ENCODE results near the gene FHAD1.
"Not testable (repeated sequence)": the region's sequence is repeated elsewhere in the genome, so short reads cannot be mapped to it uniquely, and the experiment has no call there.

FHAD1 gene

DNA sequence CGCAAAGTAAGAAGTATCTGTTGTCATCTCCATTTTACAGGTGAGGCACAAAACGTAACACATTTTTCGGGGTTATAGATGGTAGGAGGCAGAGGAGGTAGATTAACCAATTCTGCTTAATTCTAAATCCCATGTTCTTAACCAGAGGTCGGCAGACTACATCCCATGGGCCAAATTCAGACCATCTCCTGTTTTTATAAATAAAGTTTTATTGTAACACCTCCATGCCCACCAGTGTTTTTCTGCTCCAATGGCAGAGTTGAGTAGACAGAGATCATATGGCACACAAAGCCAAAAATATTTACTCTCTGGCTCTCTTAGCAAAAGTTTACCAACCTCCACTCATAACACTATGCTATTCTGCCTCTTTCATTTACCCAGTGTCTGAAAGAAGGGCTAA lies 30.9 kb downstream of the FHAD1 start:
- no peak for DNase-seq

DNA sequence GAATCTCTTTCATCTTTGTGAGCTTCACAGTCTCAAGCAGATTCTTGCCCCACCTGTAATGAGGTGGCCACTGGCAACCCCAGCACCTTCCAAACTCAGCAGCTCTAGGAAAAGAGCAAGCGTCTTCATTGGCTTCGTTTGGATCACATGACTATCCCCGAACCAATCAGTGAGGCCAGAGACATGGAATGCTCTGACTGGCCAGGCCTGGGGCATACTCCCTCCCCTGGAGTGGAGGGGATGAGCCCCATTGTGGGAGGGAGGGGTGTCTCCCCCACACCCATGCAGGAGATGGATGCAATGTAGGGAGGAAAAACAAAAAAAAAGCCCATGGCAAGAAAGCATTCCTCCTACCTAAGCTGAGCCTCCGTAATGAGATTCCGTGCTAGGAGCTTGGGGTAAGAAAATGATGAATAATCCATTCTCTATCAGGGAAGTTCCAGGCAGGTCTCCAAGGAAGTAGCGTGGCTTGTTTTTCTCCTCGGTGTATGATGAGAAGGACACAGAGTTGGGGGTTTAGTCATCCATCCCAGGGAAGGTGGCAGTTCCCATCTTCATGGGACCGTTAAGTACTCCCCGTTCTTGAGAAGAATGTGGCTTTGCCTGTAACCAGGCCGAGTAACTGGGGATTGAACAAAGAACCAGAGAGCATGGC lies 32.7 kb downstream of the FHAD1 start:
- no peak for DNase-seq

DNA sequence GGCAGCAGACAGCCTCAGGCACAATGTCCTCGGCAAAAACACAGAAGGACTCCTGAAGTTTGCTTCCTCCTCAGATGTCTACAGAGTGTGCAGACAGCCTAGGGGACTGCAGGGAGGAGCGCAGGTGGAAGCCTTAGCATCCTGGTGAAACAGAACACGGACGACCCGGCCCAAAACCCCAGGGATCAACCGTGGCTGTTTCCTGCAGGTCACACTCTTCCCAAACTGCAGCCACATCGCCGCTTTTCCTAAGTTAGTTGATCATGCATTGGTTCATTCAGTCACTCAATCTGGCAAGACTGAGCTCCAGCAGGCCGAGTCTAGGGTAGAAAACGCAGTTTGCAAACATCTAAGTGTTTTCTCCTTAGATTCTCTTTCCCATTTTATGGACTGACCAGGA lies 33.4 kb downstream of the FHAD1 start:
- DNase-seq = no peak

DNA sequence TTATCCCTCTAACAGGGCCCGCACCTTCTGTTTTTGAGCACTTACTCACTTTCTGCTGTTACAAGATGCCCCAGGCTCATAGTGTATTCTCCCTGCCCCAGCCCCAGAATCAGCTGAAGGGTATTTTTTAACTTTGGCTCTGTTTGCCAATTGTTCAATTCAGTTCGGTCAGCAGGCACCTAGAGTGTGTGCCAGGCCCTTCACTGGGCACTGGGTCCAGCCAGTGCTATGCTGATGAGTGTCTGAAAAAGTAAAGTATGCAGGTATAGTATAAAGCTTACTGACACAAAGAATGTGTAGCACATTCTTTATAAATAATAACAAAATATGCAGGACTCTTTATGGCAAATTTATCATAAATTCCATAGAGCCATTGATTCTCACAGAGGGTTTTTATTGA lies 35.0 kb downstream of the FHAD1 start:
- no peak for DNase-seq

DNA sequence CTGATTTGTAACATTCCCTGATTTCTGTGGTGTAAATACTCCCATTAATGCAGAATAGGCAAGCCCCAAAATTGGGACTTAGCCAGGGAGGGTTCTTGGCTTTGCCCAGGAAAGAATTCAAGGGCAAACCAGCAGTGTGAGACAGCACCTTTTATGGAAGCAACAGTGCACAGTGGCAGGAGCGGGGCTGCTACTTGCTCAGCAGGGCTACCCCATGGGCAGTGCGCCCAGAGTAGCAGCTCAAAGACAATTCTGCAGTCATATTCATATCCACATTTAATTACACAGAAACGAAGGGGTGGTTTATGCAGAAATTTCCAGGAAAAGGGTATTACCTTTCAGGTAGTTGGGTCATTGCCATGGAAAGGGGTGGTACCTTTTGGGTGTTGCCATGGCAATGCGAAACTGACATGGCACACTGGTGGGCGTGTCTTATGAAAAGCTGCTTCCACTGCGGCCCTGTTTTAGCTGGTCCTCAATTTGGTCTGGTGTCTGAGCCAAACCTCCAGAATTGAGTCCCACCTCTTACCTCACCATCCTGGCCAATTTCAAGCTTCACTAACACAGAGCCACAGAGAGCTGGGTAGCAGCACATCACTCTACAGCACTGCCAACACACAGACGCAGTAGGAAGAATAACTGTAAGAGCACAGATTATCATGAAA lies 35.9 kb downstream of the FHAD1 start:
- DNase-seq = no peak

- DNase-seq = no peak
Measured at GRCh38 chr1:15283526-15283925, 36.5 kb downstream of the FHAD1 start.

DNA sequence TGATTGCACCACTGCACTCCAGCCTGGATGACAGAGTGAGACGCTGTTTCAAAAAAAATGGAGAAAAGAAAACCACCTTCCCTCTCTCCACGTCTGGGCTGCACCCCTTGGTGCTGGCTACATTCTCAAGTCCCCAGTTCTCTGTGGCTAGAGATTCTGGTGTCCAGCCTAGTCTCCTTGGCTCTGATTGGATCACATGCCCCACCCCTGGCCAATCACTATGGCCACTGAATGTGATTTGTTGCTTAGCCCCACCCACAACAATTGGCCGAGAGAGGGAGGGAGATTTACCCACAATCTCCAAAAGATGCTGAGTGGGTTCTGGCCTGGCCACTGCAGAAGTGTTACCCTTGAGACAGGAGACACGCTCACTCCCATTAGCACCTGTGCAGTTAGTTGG lies 39.4 kb downstream of the FHAD1 start:
- DNase-seq = no peak

GRCh38 chr1:15287035-15287979 lies 40.3 kb downstream of the FHAD1 start:
- DNase-seq = no peak

GRCh38 chr1:15288173-15288926 lies 41.3 kb downstream of the FHAD1 start:
- no peak for DNase-seq

- DNase-seq = no peak
Measured at GRCh38 chr1:15289251-15289651, 42.2 kb downstream of the FHAD1 start.

DNA sequence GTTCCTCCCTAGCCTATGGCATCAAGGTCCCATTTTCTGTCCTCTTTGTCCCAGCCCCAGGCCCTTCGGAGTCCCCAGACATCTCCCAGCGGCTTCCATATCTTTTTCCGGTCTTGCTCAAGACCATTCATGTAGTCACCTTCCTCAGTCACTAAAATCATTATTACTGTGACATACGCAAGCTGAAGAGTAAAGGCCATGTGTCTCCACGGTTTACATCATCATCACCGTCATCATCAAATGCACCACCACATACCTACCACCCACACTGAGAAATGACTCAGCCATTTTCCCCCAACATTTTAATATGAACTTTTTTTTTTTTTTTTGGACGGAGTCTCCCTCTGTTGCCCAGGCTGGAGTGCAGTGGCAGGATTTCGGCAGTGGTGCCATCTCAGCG lies 43.4 kb downstream of the FHAD1 start:
- no peak for DNase-seq

GRCh38 chr1:15295696-15296095 lies 48.7 kb downstream of the FHAD1 start:
- DNase-seq = no peak

GRCh38 chr1:15296585-15297321 lies 49.7 kb downstream of the FHAD1 start:
- no peak for DNase-seq

DNA sequence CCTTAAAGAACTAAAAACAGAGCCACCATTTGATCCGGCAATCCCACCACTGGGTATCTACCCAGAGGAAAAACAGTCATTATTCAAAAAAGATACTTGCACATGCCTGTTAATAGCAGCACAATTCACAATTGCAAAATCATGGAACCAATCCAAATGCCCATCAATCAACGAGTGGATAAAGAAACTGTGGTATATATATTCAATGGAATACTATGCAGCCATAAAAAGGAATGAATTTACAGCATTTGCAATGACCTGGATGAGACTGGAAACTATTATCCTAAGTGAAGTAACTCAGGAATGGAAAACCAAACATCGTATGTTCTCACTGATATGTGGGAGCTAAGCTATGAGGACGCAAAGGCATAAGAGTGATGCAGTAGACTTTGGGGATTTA lies 51.0 kb downstream of the FHAD1 start:
- not testable (repeated sequence) for DNase-seq

- DNase-seq = no peak
Measured at GRCh38 chr1:15299179-15299578, 52.2 kb downstream of the FHAD1 start.

DNA sequence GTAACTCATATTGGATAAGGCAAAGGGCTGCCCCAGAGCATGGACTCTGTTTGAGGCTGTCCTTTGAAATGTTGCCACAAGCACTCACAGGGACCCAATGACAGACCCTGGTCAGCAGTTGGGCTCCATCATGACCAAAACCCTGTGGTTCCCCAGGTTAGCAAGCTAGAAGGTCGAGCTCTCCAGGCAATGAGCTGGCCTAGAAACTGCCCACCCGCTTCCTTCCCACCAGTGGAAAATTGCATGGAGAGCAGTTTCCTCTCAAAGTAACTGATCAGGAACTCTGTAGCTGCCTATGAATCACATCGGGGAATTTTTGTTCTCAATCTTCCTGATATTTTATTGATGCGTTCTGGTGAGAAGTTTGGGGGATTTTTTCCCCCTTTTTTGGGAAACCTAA lies 52.8 kb downstream of the FHAD1 start:
- no peak for DNase-seq

DNA sequence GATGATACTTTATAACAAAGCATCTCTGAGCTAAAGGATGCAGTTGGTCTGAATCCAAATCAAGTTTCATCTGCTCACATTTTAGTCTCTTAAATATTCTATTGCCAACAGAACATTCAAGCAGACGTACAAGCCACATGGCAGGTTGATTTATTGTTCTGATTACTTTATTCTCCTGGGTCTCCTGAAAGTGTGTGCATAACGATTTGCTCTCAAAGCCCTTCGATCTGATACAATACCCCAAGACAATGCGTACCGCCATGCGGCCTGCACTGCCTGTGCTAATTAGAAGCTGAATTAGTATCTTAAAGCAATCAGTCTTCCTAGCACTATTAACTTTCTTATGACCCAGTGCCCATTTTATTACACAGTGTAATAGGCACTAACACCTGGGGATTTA lies 56.9 kb downstream of the FHAD1 start:
- no peak for DNase-seq

GRCh38 chr1:15304708-15305467 lies 57.9 kb downstream of the FHAD1 start:
- DNase-seq = peak; percentile 72

DNA sequence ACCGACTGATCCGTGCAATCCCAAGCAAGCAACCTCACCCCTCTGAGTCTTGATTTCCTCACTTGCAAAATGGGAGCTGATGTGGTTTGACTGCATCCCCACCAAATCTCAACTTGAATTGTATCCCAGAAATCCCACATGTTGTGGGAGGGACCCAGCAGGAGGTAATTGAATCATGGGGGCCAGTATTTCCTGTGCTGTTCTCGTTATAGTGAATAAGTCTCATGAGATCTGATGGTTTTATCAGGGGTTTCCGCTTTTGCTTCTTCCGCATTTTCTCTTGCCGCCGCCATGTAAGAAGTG lies 58.4 kb downstream of the FHAD1 start:
- DNase-seq = no peak

DNA sequence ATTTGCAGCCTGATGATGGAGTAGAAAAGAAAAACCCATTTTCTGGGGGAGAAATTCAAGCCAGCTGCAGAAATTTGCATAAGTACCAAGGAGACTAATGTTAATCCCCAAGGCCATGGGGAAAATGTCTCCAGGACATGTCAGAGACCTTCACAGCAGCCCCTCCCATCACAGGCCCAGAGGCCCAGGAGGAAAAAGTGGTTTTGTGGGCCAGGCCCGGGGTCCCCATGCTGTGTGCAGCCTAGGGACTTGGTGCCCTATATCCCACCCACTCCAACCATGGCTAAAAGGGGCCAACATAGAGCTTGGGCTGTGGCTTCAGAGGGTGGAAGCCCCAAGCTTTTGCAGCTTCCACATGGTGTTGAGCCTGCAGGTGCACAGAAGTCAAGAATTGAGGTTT lies 59.3 kb downstream of the FHAD1 start:
- not testable (repeated sequence) for DNase-seq

- no peak for DNase-seq
Measured at GRCh38 chr1:15308135-15308534, 61.1 kb downstream of the FHAD1 start.

DNA sequence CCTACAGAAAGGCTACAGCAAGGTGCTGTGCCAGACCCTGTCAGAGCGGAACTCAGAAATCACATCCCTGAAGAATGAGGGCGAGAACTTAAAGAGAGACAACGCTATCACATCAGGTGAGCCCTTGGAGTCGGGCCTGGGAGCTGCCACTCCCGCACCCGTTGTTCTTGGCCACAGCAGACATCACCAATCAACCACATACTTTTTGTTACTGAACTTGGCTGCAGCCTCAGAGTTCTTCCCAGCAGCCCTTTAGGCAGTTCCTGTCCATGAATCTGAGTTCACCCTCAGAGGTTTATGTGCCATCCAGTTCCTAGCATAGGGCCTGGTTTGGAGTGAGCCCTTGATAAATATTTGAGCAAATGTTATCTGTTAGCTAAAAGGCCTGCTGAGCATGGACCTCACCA lies 61.6 kb downstream of the FHAD1 start:
- DNase-seq = no peak
